ENCODE data around the gene NFATC2.
A peak's percentile ranks its signal among the peaks of the same experiment; 100 is the strongest.

Gene NFATC2

GRCh38 chr20:51337126-51337805 is 205.3 kb downstream of the NFATC2 start:
- no peaks in the 10 kb centered on the region for H3K27me3 ChIP-seq (replicated peaks)
- in situ Hi-C loops (cut with HindIII; ENCODE audit: low pct_ligation_motif_present, low sequenced_read_pairs): no loop called here
- no peak for DNase-seq
- H3K27ac ChIP-seq: peak overlapping the region; percentile 100
- TF ChIP-seq CTCF (IDR thresholded peaks at IDR 0.05; ENCODE audit: low read depth, low read length, missing control alignments): no peak
- no peaks in the 10 kb centered on the region for H3K36me3 ChIP-seq (replicated peaks)
- no peak overlapping the region for H3K4me3 ChIP-seq (ENCODE audit: low read depth, low read length)
